OCI-LY3 (cell line): ENCODE results near the gene VMP1.

Source experiments
- H2AFZ ChIP-seq: fragments of 200-600, 300-600 bp; shearing (Covaris generic); 2 replicates; pipeline ENCODE4 v1.6.0; 2014; ENCODE audit warnings: antibody characterized with exemption, low read depth, low read length
- H3K27ac ChIP-seq: fragments of 200-600, 300-600 bp; sonication (generic); 2 replicates; pipeline ENCODE4 v1.5.1; 2014; ENCODE audit warnings: mild to moderate bottlenecking, low read length, moderate library complexity, mixed read lengths
- H3K27me3 ChIP-seq: fragments of 200-600, 300-600 bp; sonication (generic); 2 replicates; pipeline ENCODE4 v1.6.1; 2014; ENCODE audit warnings: low read depth, low read length, mixed read lengths
- H3K36me3 ChIP-seq: fragments of 200-600, 300-600 bp; sonication (generic); replicated peaks from 2 replicates; pipeline ENCODE3; 2014; ENCODE audit warnings: low read depth, low read length, mixed read lengths
- H3K4me1 ChIP-seq: fragments of 300-600, 200-600 bp; sonication (generic); 2 replicates; pipeline ENCODE4 v1.6.1; 2014; ENCODE audit warnings: low read length, mixed read lengths
- H3K4me2 ChIP-seq: fragments of 200-600, 300-600 bp; sonication (generic); 2 replicates; pipeline ENCODE4 v1.6.1; 2014; ENCODE audit warnings: low read length, mixed read lengths
- H3K4me3 ChIP-seq: fragments of 300-600, 200-600 bp; sonication (generic); 2 replicates; pipeline ENCODE4 v1.5.1; 2014; ENCODE audit warnings: antibody characterized with exemption, mild to moderate bottlenecking, low read length, moderate library complexity
- H3K79me2 ChIP-seq: fragments of 300-600, 200-600 bp; shearing (Covaris generic); 2 replicates; pipeline ENCODE4 v1.6.1; 2014; ENCODE audit warnings: mild to moderate bottlenecking, low read length, mixed read lengths
- H3K9ac ChIP-seq: fragments of 300-600, 200-600 bp; shearing (Covaris generic); 2 replicates; pipeline ENCODE4 v1.6.0; 2014; ENCODE audit warnings: mild to moderate bottlenecking, low read length, moderate library complexity
- H3K9me3 ChIP-seq: fragments of 200-600, 300-600 bp; shearing (Covaris generic); 2 replicates; pipeline ENCODE4 v1.6.1; 2014; ENCODE audit warnings: low read length, mixed read lengths; ENCODE audit not compliant: insufficient read depth
- H4K20me1 ChIP-seq: fragments of 200-600, 300-600 bp; sonication (generic); 2 replicates; pipeline ENCODE4 v1.6.1; 2016; ENCODE audit warnings: low read length, mixed read lengths; ENCODE audit not compliant: insufficient read depth
- CTCF ChIP-seq: fragments of 200-600, 300-600 bp; sonication (generic); IDR thresholded peaks from 2 replicates; pipeline ENCODE4 v1.5.1; 2014; ENCODE audit warnings: antibody characterized with exemption, low read length, low read depth
- EZH2phosphoT487 ChIP-seq: fragments of 200-600 bp; shearing (Covaris generic); IDR thresholded peaks from 2 replicates; pipeline ENCODE4 v1.6.1; 2018; ENCODE audit warnings: antibody characterized with exemption, mixed run types, low read depth

The VMP1 gene

GRCh38 chr17:59760160-59760559 is 52.7 kb downstream of the VMP1 start:
- no peak overlapping the region for H2AFZ ChIP-seq
- no peaks in the 10 kb centered on the region for H3K79me2 ChIP-seq
- no peaks in the 10 kb centered on the region for H3K9me3 ChIP-seq
- TF ChIP-seq EZH2phosphoT487 (no peak), CTCF (no peak)
- peaks cover 12% of the 10 kb centered on the region for H3K36me3 ChIP-seq
- H3K27me3 ChIP-seq = no peaks in the 10 kb centered on the region
- H3K4me2 ChIP-seq = no peak overlapping the region
- peaks cover 7% of the 10 kb centered on the region for H3K4me1 ChIP-seq
- H3K4me3 ChIP-seq = no peak overlapping the region
- no peaks in the 10 kb centered on the region for H4K20me1 ChIP-seq
- H3K27ac ChIP-seq = no peak overlapping the region
- no peak overlapping the region for H3K9ac ChIP-seq

GRCh38 chr17:59761385-59762048 is 54.1 kb downstream of the VMP1 start:
- peaks cover 7% of the 10 kb centered on the region for H3K4me1 ChIP-seq
- H3K27ac ChIP-seq = no peak overlapping the region
- H3K4me2 ChIP-seq = no peak overlapping the region
- H3K9me3 ChIP-seq = no peaks in the 10 kb centered on the region
- H3K4me3 ChIP-seq = no peak overlapping the region
- TF ChIP-seq EZH2phosphoT487 (no peak), CTCF (no peak)
- no peak overlapping the region for H3K9ac ChIP-seq
- H3K79me2 ChIP-seq = no peaks in the 10 kb centered on the region
- H4K20me1 ChIP-seq = no peaks in the 10 kb centered on the region
- no peaks in the 10 kb centered on the region for H3K27me3 ChIP-seq
- no peak overlapping the region for H2AFZ ChIP-seq
- H3K36me3 ChIP-seq = peaks cover 12% of the 10 kb centered on the region

- H4K20me1 ChIP-seq = no peaks in the 10 kb centered on the region
- no peak overlapping the region for H3K27ac ChIP-seq
- no peaks in the 10 kb centered on the region for H3K79me2 ChIP-seq
- H3K9ac ChIP-seq = no peak overlapping the region
- H3K4me3 ChIP-seq = no peak overlapping the region
- peaks cover 7% of the 10 kb centered on the region for H3K4me1 ChIP-seq
- H2AFZ ChIP-seq = no peak overlapping the region
- no peaks in the 10 kb centered on the region for H3K27me3 ChIP-seq
- peaks cover 12% of the 10 kb centered on the region for H3K36me3 ChIP-seq
- no peak for TF ChIP-seq EZH2phosphoT487
- no peak for TF ChIP-seq CTCF
- no peaks in the 10 kb centered on the region for H3K9me3 ChIP-seq
- no peak overlapping the region for H3K4me2 ChIP-seq
Measured at GRCh38 chr17:59762049-59762823, 54.8 kb downstream of the VMP1 start.

GRCh38 chr17:59762824-59763374 is 55.4 kb downstream of the VMP1 start:
- no peak overlapping the region for H3K9ac ChIP-seq
- no peak for TF ChIP-seq CTCF
- no peak for TF ChIP-seq EZH2phosphoT487
- H3K36me3 ChIP-seq = peaks cover 12% of the 10 kb centered on the region

More at GRCh38 chr17:59762824-59763374, 55.4 kb downstream of the VMP1 start:
- Histone ChIP-seq H3K4me1 (peaks cover 7% of the 10 kb centered on the region), H3K4me2 (no peak overlapping the region), H2AFZ (no peak overlapping the region), H3K4me3 (no peak overlapping the region), H3K9me3 (no peaks in the 10 kb centered on the region), H3K27ac (no peak overlapping the region), H3K27me3 (no peaks in the 10 kb centered on the region), H3K79me2 (no peaks in the 10 kb centered on the region), H4K20me1 (no peaks in the 10 kb centered on the region)
